Prostate gland (tissue), 2 donors: ENCODE data around the gene PLPP1. TPM values are rescaled to one million over a fixed set of nuclear protein-coding genes. Genes with fewer than 3 reads are reported as not detected.

Experiments used
- DNase-seq: peaks from one replicate; pipeline ENCODE4 v3.0.0-alpha.2; 2019; ENCODE audit warnings: low spot score
- H3K27ac ChIP-seq, 2 donors: fragments of 200-600 bp; sonication (generic); 2 replicates each; pipeline ENCODE4 v1.5.1; 2017 to 2019
- H3K27me3 ChIP-seq: fragments of 200-600 bp; sonication (generic); replicated peaks from 2 replicates; pipeline ENCODE4 v1.5.1; 2019; ENCODE audit not compliant: insufficient read depth
- H3K36me3 ChIP-seq, 2 donors: fragments of 200-600 bp; sonication (generic); 1 replicate in 1 of 2; 2 replicates in 1 of 2; pipeline versions ENCODE4 v1.5.1 to v1.8.1; 2017 to 2019
- H3K4me1 ChIP-seq: fragments of 200-600 bp; sonication (generic); replicated peaks from 2 replicates; pipeline ENCODE4 v1.5.1; 2019
- H3K4me3 ChIP-seq, 2 donors: fragments of 200-600 bp; sonication (generic); 2 replicates each; pipeline ENCODE4 v1.5.1; 2017 to 2019
- H3K9me3 ChIP-seq: fragments of 200-600 bp; sonication (generic); 2 replicates; pipeline ENCODE4 v1.5.1; 2017
- CTCF ChIP-seq, 4 experiments: fragments of 200-600 bp in 2 of 4; fragments of 450-650 bp in 2 of 4; sonication (generic) in 2 of 4; IDR thresholded peaks; 1 replicate in 3 of 4; 2 replicates in 1 of 4; pipeline ENCODE4 v1.5.1; 2016 to 2019; ENCODE audit warnings: antibody characterized with exemption in 4 of 4, mild to moderate bottlenecking in 2 of 4, moderate library complexity in 2 of 4
- POLR2A ChIP-seq: fragments of 450-650 bp; IDR thresholded peaks from one replicate; pipeline ENCODE4 v1.6.1; 2016; ENCODE audit warnings: antibody characterized with exemption, mild to moderate bottlenecking
- POLR2AphosphoS5 ChIP-seq: sonication (generic); formaldehyde crosslinking; IDR thresholded peaks from one replicate; pipeline ENCODE4 v1.6.1; 2017; ENCODE audit warnings: antibody characterized with exemption
- WGBS: methylation state at CpG from one replicate; pipeline ENCODE4 v1.1.5; 2018; 5-methylcytosine and 5-hydroxymethylcytosine counted together
- intact Hi-C: fragments of 100-400 bp; cut with DNase I; formaldehyde crosslinking; loops from one replicate; pipeline ENCODE4 v1.14.2; 2022
- total RNA-seq, 2 donors: library from RNA; depleted of rRNA; stranded (reverse); fragments of >200 nt; gene quantifications; one replicate each; pipeline ENCODE4 v1.1.0, GENCODE V29; 2016

PLPP1 gene
- total RNA-seq, 2 donors from 2014 or later, result 823 to 5,059 TPM

GRCh38 chr5:55413644-55414043 is 121.1 kb downstream of the PLPP1 start:
- H3K9me3 ChIP-seq, result no peaks in the 10 kb centered on the region
- no peak overlapping the region for H3K27ac ChIP-seq
- no peak for DNase-seq
- H3K4me1 ChIP-seq, result no peaks in the 10 kb centered on the region
- H3K4me3 ChIP-seq, result no peak overlapping the region
- H3K27me3 ChIP-seq, result no peaks in the 10 kb centered on the region
- TF ChIP-seq CTCF (IDR thresholded peaks at IDR 0.05) (no peak), POLR2AphosphoS5 (no peak), POLR2A (no peak)
- 88% methylated on average over 2 of the region's 2 CpGs for WGBS
- intact Hi-C loops, result no loop called here
- H3K36me3 ChIP-seq, result no peaks in the 10 kb centered on the region

- WGBS, result 44% methylated on average over 1 of the region's 1 CpG
- Histone ChIP-seq H3K9me3 (no peaks in the 10 kb centered on the region), H3K27ac (no peak overlapping the region), H3K4me3 (no peak overlapping the region), H3K4me1 (no peaks in the 10 kb centered on the region), H3K36me3 (no peaks in the 10 kb centered on the region), H3K27me3 (no peaks in the 10 kb centered on the region)
- TF ChIP-seq POLR2A (no peak), CTCF (IDR thresholded peaks at IDR 0.05) (no peak), POLR2AphosphoS5 (no peak)
- intact Hi-C loops, result no loop called here
- no peak for DNase-seq
Measured at GRCh38 chr5:55411876-55412275, 122.9 kb downstream of the PLPP1 start.

- intact Hi-C loops, result no loop called here
- H3K27ac ChIP-seq, result no peak overlapping the region
- TF ChIP-seq POLR2AphosphoS5, result no peak
- TF ChIP-seq POLR2A, result no peak
- no peak for TF ChIP-seq CTCF (IDR thresholded peaks at IDR 0.05)
- H3K4me1 ChIP-seq, result no peaks in the 10 kb centered on the region
- WGBS, result 81% methylated on average over 3 of the region's 3 CpGs
- H3K4me3 ChIP-seq, result no peak overlapping the region
- DNase-seq, result no peak
- H3K27me3 ChIP-seq, result no peaks in the 10 kb centered on the region
- no peaks in the 10 kb centered on the region for H3K36me3 ChIP-seq
- H3K9me3 ChIP-seq, result no peaks in the 10 kb centered on the region
Measured at GRCh38 chr5:55410845-55411244, 123.9 kb downstream of the PLPP1 start.

GRCh38 chr5:55409775-55410174 is 125.0 kb downstream of the PLPP1 start:
- TF ChIP-seq POLR2A, result no peak
- TF ChIP-seq CTCF (IDR thresholded peaks at IDR 0.05), result no peak
- Histone ChIP-seq H3K27ac (no peak overlapping the region), H3K4me1 (no peaks in the 10 kb centered on the region), H3K36me3 (no peaks in the 10 kb centered on the region), H3K9me3 (no peaks in the 10 kb centered on the region), H3K4me3 (no peak overlapping the region), H3K27me3 (no peaks in the 10 kb centered on the region)
- intact Hi-C loops, result no loop called here
- no peak for DNase-seq
- WGBS, result 100% methylated on average over 1 of the region's 1 CpG

GRCh38 chr5:55407984-55408383 is 126.8 kb downstream of the PLPP1 start:
- no peak for DNase-seq
- intact Hi-C loops, result no loop called here
- TF ChIP-seq POLR2AphosphoS5 (no peak), POLR2A (no peak), CTCF (IDR thresholded peaks at IDR 0.05) (no peak)
- 88% methylated on average over 3 of the region's 3 CpGs for WGBS
- Histone ChIP-seq H3K9me3 (no peaks in the 10 kb centered on the region), H3K4me3 (no peak overlapping the region), H3K27me3 (no peaks in the 10 kb centered on the region), H3K4me1 (no peaks in the 10 kb centered on the region), H3K36me3 (no peaks in the 10 kb centered on the region), H3K27ac (no peak overlapping the region)
